AG04450 (cell line): ENCODE data around the gene RGMB. TPM values are rescaled to one million over a fixed set of nuclear protein-coding genes. Genes with fewer than 3 reads are reported as not detected.
A peak's percentile ranks its signal among the peaks of the same experiment; 100 is the strongest.

ENCODE experiments used
- CTCF ChIA-PET: fragments of 300-600, 350-600 bp; formaldehyde crosslinking; extraction: SDS; loops from one replicate; lab custom pipeline; 2022; ENCODE audit warnings: antibody characterized with exemption, inconsistent platforms; lab: Charles Lee
- POLR2A ChIA-PET: fragments of 350-600 bp; formaldehyde crosslinking; extraction: SDS; loops from one replicate; lab custom pipeline; 2021; ENCODE audit warnings: antibody characterized with exemption, inconsistent platforms; lab: Yijun Ruan, JAX
- DNase-seq: peaks from one replicate; pipeline ENCODE4 v3.0.0-alpha.2; 2011; ENCODE audit warnings: low read depth, low spot score
- H3K27ac ChIP-seq: one replicate; pipeline ENCODE4 v1.5.1; 2012; ENCODE audit warnings: low read depth, low read length, control low read depth
- H3K27me3 ChIP-seq: one replicate; pipeline ENCODE4 v1.6.0; 2012; ENCODE audit warnings: low read length; ENCODE audit not compliant: control insufficient read depth, insufficient read depth
- H3K4me3 ChIP-seq: 2 replicates; pipeline ENCODE4 v1.5.1; 2011; ENCODE audit warnings: mild to moderate bottlenecking, low read depth, low read length, control low read depth
- H3K9me3 ChIP-seq: 2 replicates; pipeline ENCODE4 v1.5.1; 2012; ENCODE audit warnings: low read length; ENCODE audit not compliant: control insufficient read depth, insufficient read depth
- CTCF ChIP-seq: IDR thresholded peaks from 2 replicates; pipeline ENCODE4 v1.5.1; 2011; ENCODE audit warnings: low read depth, low read length, control low read depth, inconsistent platforms
- polyA minus RNA-seq: library from RNA; depleted of rRNA, polyadenylated mRNA; stranded (reverse); fragments of >200 nt; gene quantifications from 2 replicates; pipeline ENCODE4 v1.2.3, GENCODE V29; 2011; rRNA and poly(A)+ RNA removed
- polyA plus RNA-seq: library from polyadenylated mRNA; depleted of rRNA; stranded (reverse); fragments of >200 nt; gene quantifications from 2 replicates; pipeline ENCODE4 v1.2.3, GENCODE V29; 2011; rRNA removed

RGMB gene
- 53.6 and 57.7 TPM in 2 replicates for polyA plus RNA-seq
- 81.7 and 99.1 TPM in 2 replicates for polyA minus RNA-seq

- no peaks in the 10 kb centered on the region; the same call in 1 of the 2 replicates for H3K9me3 ChIP-seq
- peak within 1 kb of the TSS; percentile 83 for H3K27ac ChIP-seq
- CTCF ChIA-PET, result interaction anchor here (1.6 to 2.1 kb wide), 3 partner anchors 16 to 419 kb away, joined by 5 to 11 read pairs (median 5); no protein-coding TSS in a partner anchor
- H3K4me3 ChIP-seq, result peak within 1 kb of the TSS; percentile 92
- DNase-seq, result peak; percentile 99
- POLR2A ChIA-PET, result interaction anchor here (0.6 to 1.7 kb wide), 2 partner anchors 677 to 1239 kb away, joined by 6 to 7 read pairs; no protein-coding TSS in a partner anchor
- H3K27me3 ChIP-seq, result no peaks in the 10 kb centered on the region
- no peak for TF ChIP-seq CTCF
Measured at GRCh38 chr5:98773464-98774191, at the start of gene RGMB. Gene RGMB (plus strand): TSS chr5:98773663. CDS start chr5:98774071, 408 bp downstream.

GRCh38 chr5:98726258-98726657 lies 47.2 kb upstream of the RGMB start:
- H3K9me3 ChIP-seq, result no peaks in the 10 kb centered on the region
- H3K27me3 ChIP-seq, result no peaks in the 10 kb centered on the region
- DNase-seq, result no peak
- ChIA-PET CTCF (no interaction called here), POLR2A (no interaction called here)
- no peak for TF ChIP-seq CTCF
- no peak overlapping the region for H3K4me3 ChIP-seq
- no peak overlapping the region for H3K27ac ChIP-seq

- TF ChIP-seq CTCF, result no peak
- POLR2A ChIA-PET, result no interaction called here
- no peak overlapping the region for H3K27ac ChIP-seq
- no peak for DNase-seq
- no peak overlapping the region for H3K4me3 ChIP-seq
- CTCF ChIA-PET, result no interaction called here
- H3K9me3 ChIP-seq, result no peaks in the 10 kb centered on the region
- no peaks in the 10 kb centered on the region for H3K27me3 ChIP-seq
Measured at GRCh38 chr5:98727686-98728085, 45.8 kb upstream of the RGMB start.

GRCh38 chr5:98734646-98735045 lies 38.8 kb upstream of the RGMB start:
- ChIA-PET CTCF (interaction anchor here (0.5 to 0.8 kb wide), 2 partner anchors 34 to 61 kb away, joined by 3 read pairs; no protein-coding TSS in a partner anchor), POLR2A (interaction anchor here (0.7 kb wide), 1 partner anchor 1982 kb away, joined by 3 read pairs; no protein-coding TSS in a partner anchor)
- Histone ChIP-seq H3K9me3 (peaks cover 9% of the 10 kb centered on the region), H3K27me3 (no peaks in the 10 kb centered on the region), H3K4me3 (no peak overlapping the region), H3K27ac (no peak overlapping the region)
- DNase-seq, result no peak
- 0 out of 2 replicates have a peak, but pooled peaks have one; percentile 6 for TF ChIP-seq CTCF

- TF ChIP-seq CTCF, result no peak
- no peak for DNase-seq
- Histone ChIP-seq H3K4me3 (no peak overlapping the region), H3K27me3 (no peaks in the 10 kb centered on the region), H3K9me3 (peaks cover 9% of the 10 kb centered on the region), H3K27ac (no peak overlapping the region)
- POLR2A ChIA-PET, result no interaction called here
- CTCF ChIA-PET, result no interaction called here
Measured at GRCh38 chr5:98735806-98736507, 37.5 kb upstream of the RGMB start.
